Measurements from ENCODE around the gene UBB.

Gene UBB

DNA sequence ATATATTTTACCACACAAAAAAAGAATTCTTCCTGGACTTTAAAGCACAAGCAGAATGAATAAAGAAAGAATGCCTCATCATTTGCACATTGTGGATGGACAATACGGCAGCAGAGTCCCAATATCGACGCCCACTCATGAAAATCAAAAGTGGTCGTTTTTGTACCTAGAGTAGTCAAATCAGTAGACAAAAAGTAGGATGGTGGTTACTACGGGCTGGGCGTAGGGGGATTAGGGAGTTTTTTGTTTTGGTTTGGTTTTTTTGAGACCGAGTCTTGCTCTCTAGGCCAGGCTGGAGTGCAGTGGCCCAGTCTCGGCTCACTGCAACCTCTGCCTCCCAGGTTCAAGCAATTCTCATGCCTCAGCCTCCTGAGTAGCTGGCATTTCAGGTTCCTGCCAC lies 19.0 kb upstream of the UBB start:
- DNase-seq = no peak
- H2AFZ ChIP-seq (ENCODE audit: insufficient read depth, low read length, poor library complexity) = no peak overlapping the region
- H3K79me1 ChIP-seq (ENCODE audit: low read length) = no peaks in the 10 kb centered on the region
- H3K4me1 ChIP-seq (ENCODE audit: control insufficient read depth in 1 of 2, insufficient read depth in 2 of 2, low read length in 2 of 2) = no peaks in the 10 kb centered on the region
- no peak overlapping the region for H3K4me3 ChIP-seq (ENCODE audit: low read depth, low read length)
- H4K12ac ChIP-seq (ENCODE audit: low read depth, low read length) = no peak overlapping the region
- H3K4me2 ChIP-seq (ENCODE audit: low read length) = no peak overlapping the region
- no peak overlapping the region for H3K4ac ChIP-seq (ENCODE audit: low read depth, low read length)
- no peak overlapping the region for H4K91ac ChIP-seq (ENCODE audit: low read depth, low read length)
- no peaks in the 10 kb centered on the region for H3K9me3 ChIP-seq (ENCODE audit: insufficient read depth, low read depth, low read length)
- H3K18ac ChIP-seq (ENCODE audit: low read length) = no peak overlapping the region
- no peaks in the 10 kb centered on the region for H3K36me3 ChIP-seq (ENCODE audit: control insufficient read depth in 1 of 2, insufficient read depth in 2 of 2, low read length in 2 of 2)
- no peak overlapping the region for H3K23ac ChIP-seq (ENCODE audit: low read length)
- H3K27me3 ChIP-seq (ENCODE audit: insufficient read depth, low read length) = no peaks in the 10 kb centered on the region
- H2AK5ac ChIP-seq (ENCODE audit: low read length) = no peak overlapping the region
- no peak overlapping the region for H2BK12ac ChIP-seq (ENCODE audit: low read length)
- no peak overlapping the region for H3K27ac ChIP-seq (ENCODE audit: low read depth, low read length)
- no peak overlapping the region for H3K9ac ChIP-seq (ENCODE audit: low read length)
- no CpG with 5 or more reads among the region's 8 CpGs for WGBS (ENCODE audit: extremely low coverage, insufficient coverage, insufficient read length)
- no peak overlapping the region for H4K8ac ChIP-seq (ENCODE audit: low read depth, low read length)
- no peaks in the 10 kb centered on the region for H3K79me2 ChIP-seq (ENCODE audit: control insufficient read depth, insufficient read depth, low read length, poor library complexity)
- H3K14ac ChIP-seq (ENCODE audit: low read length) = no peak overlapping the region
- no peak overlapping the region for H2BK120ac ChIP-seq (ENCODE audit: insufficient read depth, low read length, poor library complexity)
- H2BK5ac ChIP-seq (ENCODE audit: low read depth, low read length, poor library complexity) = no peak overlapping the region

DNA sequence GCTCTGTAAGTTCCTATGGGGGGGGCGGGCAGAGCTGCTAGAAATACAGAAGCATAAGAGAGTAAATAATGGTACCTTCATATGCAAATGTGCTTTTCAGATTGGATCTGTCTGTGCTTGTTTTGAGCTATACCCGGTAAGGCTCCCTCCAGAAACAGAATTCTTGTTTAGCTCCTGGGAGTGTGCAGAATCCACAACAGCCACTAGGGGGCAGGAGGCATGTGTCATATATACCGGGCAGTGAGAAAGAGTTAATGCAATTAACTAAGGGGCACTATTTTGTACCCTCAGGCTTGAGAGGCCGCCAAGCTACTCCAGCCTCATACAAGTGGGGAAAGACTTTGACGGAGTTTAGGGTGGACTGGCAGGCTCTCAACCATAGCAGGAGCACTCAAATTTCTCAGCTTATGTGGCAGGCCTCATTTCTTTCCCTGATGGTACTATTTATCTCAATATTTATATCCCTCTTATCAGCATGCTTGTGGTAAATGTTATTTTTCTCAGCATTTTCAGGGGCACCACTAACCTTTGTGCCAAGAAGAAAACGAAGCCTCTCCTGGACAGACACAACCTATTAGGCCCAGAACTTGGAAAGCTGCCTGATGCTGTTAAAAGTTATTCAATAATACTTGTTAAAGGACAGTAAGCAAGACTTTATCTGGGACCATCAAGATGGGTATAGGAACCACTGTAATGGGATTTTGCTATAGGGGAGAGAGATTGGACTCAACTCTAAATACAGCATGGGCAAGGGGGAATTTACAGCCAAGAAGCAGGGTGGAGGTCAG lies 16.9 kb upstream of the UBB start:
- Histone ChIP-seq H3K18ac (ENCODE audit: low read length) (no peak overlapping the region), H4K91ac (ENCODE audit: low read depth, low read length) (no peak overlapping the region), H3K27ac (ENCODE audit: low read depth, low read length) (no peak overlapping the region), H2BK120ac (ENCODE audit: insufficient read depth, low read length, poor library complexity) (no peak overlapping the region), H3K9me3 (ENCODE audit: insufficient read depth, low read depth, low read length) (no peaks in the 10 kb centered on the region), H3K79me2 (ENCODE audit: control insufficient read depth, insufficient read depth, low read length, poor library complexity) (no peaks in the 10 kb centered on the region), H3K4ac (ENCODE audit: low read depth, low read length) (no peak overlapping the region), H2AFZ (ENCODE audit: insufficient read depth, low read length, poor library complexity) (no peak overlapping the region), H3K4me2 (ENCODE audit: low read length) (no peak overlapping the region), H3K14ac (ENCODE audit: low read length) (no peak overlapping the region), H3K9ac (ENCODE audit: low read length) (no peak overlapping the region), H4K8ac (ENCODE audit: low read depth, low read length) (no peak overlapping the region), H3K36me3 (ENCODE audit: control insufficient read depth in 1 of 2, insufficient read depth in 2 of 2, low read length in 2 of 2) (no peaks in the 10 kb centered on the region), H3K4me3 (ENCODE audit: low read depth, low read length) (no peak overlapping the region), H3K4me1 (ENCODE audit: control insufficient read depth in 1 of 2, insufficient read depth in 2 of 2, low read length in 2 of 2) (no peaks in the 10 kb centered on the region), H3K23ac (ENCODE audit: low read length) (no peak overlapping the region), H2BK12ac (ENCODE audit: low read length) (no peak overlapping the region), H2BK5ac (ENCODE audit: low read depth, low read length, poor library complexity) (no peak overlapping the region), H3K79me1 (ENCODE audit: low read length) (no peaks in the 10 kb centered on the region), H2AK5ac (ENCODE audit: low read length) (no peak overlapping the region), H3K27me3 (ENCODE audit: insufficient read depth, low read length) (no peaks in the 10 kb centered on the region), H4K12ac (ENCODE audit: low read depth, low read length) (no peak overlapping the region)
- WGBS (ENCODE audit: extremely low coverage, insufficient coverage, insufficient read length) = no CpG with 5 or more reads among the region's 6 CpGs
- DNase-seq = peak; percentile 63 to 87

DNA sequence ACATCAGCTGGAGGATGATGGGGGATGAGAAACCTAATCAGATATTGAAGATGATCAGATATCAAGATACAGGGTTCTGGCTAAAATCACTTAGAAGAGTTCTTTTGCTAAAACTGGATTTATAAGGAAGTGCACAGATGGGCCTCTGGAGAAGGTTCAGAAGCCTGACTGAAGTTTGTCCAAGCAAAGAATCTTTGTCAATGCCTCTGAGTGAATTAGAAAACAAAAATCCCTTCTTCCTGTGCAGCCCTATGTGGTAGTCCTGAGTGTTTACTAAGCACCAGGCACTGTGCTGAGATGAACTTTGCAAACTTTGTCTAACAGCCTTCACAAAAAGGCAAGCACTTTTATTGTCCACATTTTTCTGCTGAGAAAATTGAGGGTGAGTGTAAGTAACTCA lies 16.3 kb upstream of the UBB start:
- no peak overlapping the region for H4K12ac ChIP-seq (ENCODE audit: low read depth, low read length)
- H4K8ac ChIP-seq (ENCODE audit: low read depth, low read length) = no peak overlapping the region
- H4K91ac ChIP-seq (ENCODE audit: low read depth, low read length) = no peak overlapping the region
- H3K79me1 ChIP-seq (ENCODE audit: low read length) = no peaks in the 10 kb centered on the region
- no peak overlapping the region for H2BK12ac ChIP-seq (ENCODE audit: low read length)
- no peaks in the 10 kb centered on the region for H3K27me3 ChIP-seq (ENCODE audit: insufficient read depth, low read length)
- H2AFZ ChIP-seq (ENCODE audit: insufficient read depth, low read length, poor library complexity) = no peak overlapping the region
- H3K23ac ChIP-seq (ENCODE audit: low read length) = no peak overlapping the region
- no peak overlapping the region for H3K27ac ChIP-seq (ENCODE audit: low read depth, low read length)
- no peak overlapping the region for H3K4me2 ChIP-seq (ENCODE audit: low read length)
- H3K4me3 ChIP-seq (ENCODE audit: low read depth, low read length) = no peak overlapping the region
- H3K4ac ChIP-seq (ENCODE audit: low read depth, low read length) = no peak overlapping the region
- H3K79me2 ChIP-seq (ENCODE audit: control insufficient read depth, insufficient read depth, low read length, poor library complexity) = no peaks in the 10 kb centered on the region
- H3K4me1 ChIP-seq (ENCODE audit: control insufficient read depth in 1 of 2, insufficient read depth in 2 of 2, low read length in 2 of 2) = no peaks in the 10 kb centered on the region
- H3K14ac ChIP-seq (ENCODE audit: low read length) = no peak overlapping the region
- no peaks in the 10 kb centered on the region for H3K9me3 ChIP-seq (ENCODE audit: insufficient read depth, low read depth, low read length)
- no peaks in the 10 kb centered on the region for H3K36me3 ChIP-seq (ENCODE audit: control insufficient read depth in 1 of 2, insufficient read depth in 2 of 2, low read length in 2 of 2)
- H2AK5ac ChIP-seq (ENCODE audit: low read length) = no peak overlapping the region
- no peak overlapping the region for H3K9ac ChIP-seq (ENCODE audit: low read length)
- DNase-seq = no peak
- no peak overlapping the region for H2BK5ac ChIP-seq (ENCODE audit: low read depth, low read length, poor library complexity)
- no peak overlapping the region for H2BK120ac ChIP-seq (ENCODE audit: insufficient read depth, low read length, poor library complexity)
- no peak overlapping the region for H3K18ac ChIP-seq (ENCODE audit: low read length)

DNA sequence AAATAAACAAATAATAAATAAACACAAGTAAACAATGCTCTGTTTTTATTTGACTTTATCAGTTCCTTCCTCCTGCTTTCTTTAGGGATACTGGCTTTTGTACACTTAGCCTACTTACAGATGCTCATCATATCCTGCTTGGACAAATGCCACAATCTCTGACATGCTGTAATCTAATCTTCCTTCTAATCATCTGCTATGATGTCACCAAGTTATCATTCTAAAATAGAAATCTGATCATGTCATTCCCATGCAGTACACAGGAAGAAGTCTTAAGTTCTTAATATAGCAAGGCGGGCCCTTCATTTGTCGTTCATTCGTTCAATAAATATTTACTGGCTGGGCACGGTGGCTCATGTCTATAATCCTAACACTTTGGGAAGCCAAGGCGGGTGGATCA lies 9.1 kb upstream of the UBB start:
- no peak overlapping the region for H2BK5ac ChIP-seq (ENCODE audit: low read depth, low read length, poor library complexity)
- H3K79me1 ChIP-seq (ENCODE audit: low read length) = no peaks in the 10 kb centered on the region
- H3K14ac ChIP-seq (ENCODE audit: low read length) = no peak overlapping the region
- no peak overlapping the region for H2AK5ac ChIP-seq (ENCODE audit: low read length)
- no peaks in the 10 kb centered on the region for H3K79me2 ChIP-seq (ENCODE audit: control insufficient read depth, insufficient read depth, low read length, poor library complexity)
- no CpG with 5 or more reads among the region's 5 CpGs for WGBS (ENCODE audit: extremely low coverage, insufficient coverage, insufficient read length)
- no peaks in the 10 kb centered on the region for H3K9me3 ChIP-seq (ENCODE audit: insufficient read depth, low read depth, low read length)
- H3K27ac ChIP-seq (ENCODE audit: low read depth, low read length) = no peak overlapping the region
- no peak overlapping the region for H3K23ac ChIP-seq (ENCODE audit: low read length)
- no peak overlapping the region for H2BK12ac ChIP-seq (ENCODE audit: low read length)
- no peak for DNase-seq
- H3K4me2 ChIP-seq (ENCODE audit: low read length) = no peak overlapping the region
- no peak overlapping the region for H3K4me3 ChIP-seq (ENCODE audit: low read depth, low read length)
- no peak overlapping the region for H3K18ac ChIP-seq (ENCODE audit: low read length)
- H3K4ac ChIP-seq (ENCODE audit: low read depth, low read length) = no peak overlapping the region
- H2AFZ ChIP-seq (ENCODE audit: insufficient read depth, low read length, poor library complexity) = no peak overlapping the region
- H4K91ac ChIP-seq (ENCODE audit: low read depth, low read length) = no peak overlapping the region
- no peaks in the 10 kb centered on the region for H3K4me1 ChIP-seq (ENCODE audit: control insufficient read depth in 1 of 2, insufficient read depth in 2 of 2, low read length in 2 of 2)
- no peaks in the 10 kb centered on the region for H3K36me3 ChIP-seq (ENCODE audit: control insufficient read depth in 1 of 2, insufficient read depth in 2 of 2, low read length in 2 of 2)
- H3K9ac ChIP-seq (ENCODE audit: low read length) = no peak overlapping the region
- no peak overlapping the region for H2BK120ac ChIP-seq (ENCODE audit: insufficient read depth, low read length, poor library complexity)
- no peak overlapping the region for H4K8ac ChIP-seq (ENCODE audit: low read depth, low read length)
- H3K27me3 ChIP-seq (ENCODE audit: insufficient read depth, low read length) = no peaks in the 10 kb centered on the region
- no peak overlapping the region for H4K12ac ChIP-seq (ENCODE audit: low read depth, low read length)

All from trophoblast cell (in vitro differentiated cells and primary cell).